ENCODE data around the gene ZBTB7B. TPM values are rescaled to one million over a fixed set of nuclear protein-coding genes. Genes with fewer than 3 reads are reported as not detected.

The ZBTB7B gene
- total RNA-seq, 1 experiment from 2014 or later, result 38.3 TPM

- Histone ChIP-seq H3K14ac (ENCODE audit: insufficient read depth, low read length) (no peak overlapping the region), H2AK5ac (ENCODE audit: insufficient read length, low read length) (no peak overlapping the region), H3K27ac (ENCODE audit: insufficient read length, low read depth, low read length) (no peak overlapping the region), H2BK5ac (ENCODE audit: insufficient read length, low read length) (no peak overlapping the region), H2BK20ac (ENCODE audit: low read depth, low read length, poor library complexity, severe bottlenecking) (no peak overlapping the region), H3K23me2 (ENCODE audit: insufficient read length, low read depth, low read length, poor library complexity, severe bottlenecking) (no peaks in the 10 kb centered on the region), H2BK120ac (ENCODE audit: low read depth, low read length, poor library complexity, severe bottlenecking) (no peak overlapping the region), H2BK12ac (ENCODE audit: insufficient read length, low read depth, low read length) (no peak overlapping the region), H3K4me2 (ENCODE audit: insufficient read depth, insufficient read length, low read length) (no peak overlapping the region), H4K8ac (replicated peaks; ENCODE audit: insufficient read length, low read depth, low read length) (no peak overlapping the region), H3K79me2 (ENCODE audit: insufficient read depth, low read length) (no peaks in the 10 kb centered on the region), H3K23ac (ENCODE audit: insufficient read length, low read depth, low read length) (no peak overlapping the region), H4K5ac (ENCODE audit: insufficient read length, low read depth, low read length) (no peak overlapping the region), H3K9me3 (ENCODE audit: control insufficient read depth, low read depth, low read length) (no peaks in the 10 kb centered on the region), H3K4me1 (ENCODE audit: insufficient read depth, low read length) (no peaks in the 10 kb centered on the region; the same call in 1 of the 2 replicates), H3K79me1 (ENCODE audit: insufficient read depth, low read depth, low read length, poor library complexity, severe bottlenecking) (no peaks in the 10 kb centered on the region), H4K20me1 (ENCODE audit: control insufficient read depth, insufficient read depth, insufficient read length) (peaks cover 2% of the 10 kb centered on the region), H3K27me3 (ENCODE audit: insufficient read depth, low read length) (no peaks in the 10 kb centered on the region), H3K4ac (ENCODE audit: low read depth, low read length) (no peak overlapping the region), H4K91ac (ENCODE audit: insufficient read length, low read depth, low read length) (no peak overlapping the region), H3T11ph (ENCODE audit: low read length) (no peak overlapping the region), H2AFZ (ENCODE audit: low read length) (no peak overlapping the region), H3K18ac (ENCODE audit: insufficient read length, low read depth, low read length) (no peak overlapping the region), H2BK15ac (ENCODE audit: low read depth, low read length) (no peak overlapping the region), H3K56ac (ENCODE audit: insufficient read length, low read depth, low read length) (no peak overlapping the region), H3K9ac (ENCODE audit: extremely low read depth, insufficient read length, low read length) (no peak overlapping the region)
- Mint-ChIP-seq H3K4me3 (peak overlapping the region in 1 of 2 experiments; percentile 56; a peak in 2 of 5 replicates), H3K36me3 (ENCODE audit: insufficient read depth in 1 of 3, low read depth in 3 of 3) (no peaks in the 10 kb centered on the region; a peak in 2 of 7 replicates), H3K27ac (peak overlapping the region in 1 of 3 experiments; percentile 71; a peak in 1 of 7 replicates), H3K4me1 (peaks cover 15 to 40% of the 10 kb centered on the region in 2 experiments), H3K27me3 (ENCODE audit: low read depth) (peaks cover 15% of the 10 kb centered on the region), H3K9me3 (no peaks in the 10 kb centered on the region; a peak in 1 of 5 replicates)
- TF ChIP-seq, protein P1, sequence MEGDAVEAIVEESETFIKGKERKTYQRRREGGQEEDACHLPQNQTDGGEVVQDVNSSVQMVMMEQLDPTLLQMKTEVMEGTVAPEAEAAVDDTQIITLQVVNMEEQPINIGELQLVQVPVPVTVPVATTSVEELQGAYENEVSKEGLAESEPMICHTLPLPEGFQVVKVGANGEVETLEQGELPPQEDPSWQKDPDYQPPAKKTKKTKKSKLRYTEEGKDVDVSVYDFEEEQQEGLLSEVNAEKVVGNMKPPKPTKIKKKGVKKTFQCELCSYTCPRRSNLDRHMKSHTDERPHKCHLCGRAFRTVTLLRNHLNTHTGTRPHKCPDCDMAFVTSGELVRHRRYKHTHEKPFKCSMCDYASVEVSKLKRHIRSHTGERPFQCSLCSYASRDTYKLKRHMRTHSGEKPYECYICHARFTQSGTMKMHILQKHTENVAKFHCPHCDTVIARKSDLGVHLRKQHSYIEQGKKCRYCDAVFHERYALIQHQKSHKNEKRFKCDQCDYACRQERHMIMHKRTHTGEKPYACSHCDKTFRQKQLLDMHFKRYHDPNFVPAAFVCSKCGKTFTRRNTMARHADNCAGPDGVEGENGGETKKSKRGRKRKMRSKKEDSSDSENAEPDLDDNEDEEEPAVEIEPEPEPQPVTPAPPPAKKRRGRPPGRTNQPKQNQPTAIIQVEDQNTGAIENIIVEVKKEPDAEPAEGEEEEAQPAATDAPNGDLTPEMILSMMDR (conservative IDR thresholded peaks at IDR 0.05), result no peak
- no peak for DNase-seq
- WGBS (ENCODE audit: extremely low coverage, insufficient read length, low lambda C conversion rate), result no CpG with 5 or more reads among the region's 6 CpGs
These were observed 41.8 kb downstream of the ZBTB7B start for GRCh38 chr1:155044365-155044764.
